ENCODE measurements around the gene POLD2. TPM values are rescaled to one million over a fixed set of nuclear protein-coding genes. Genes with fewer than 3 reads are reported as not detected.

POLD2 gene
- total and polyA plus RNA-seq, 5 donors from 2014 or later = 37.1 to 59.0 (median 54.2) TPM

- Mint-ChIP-seq H3K27ac (no peak overlapping the region), H3K9me3 (peaks cover 0 to 1% (median 0%) of the 10 kb centered on the region in 7 donors), H3K4me1 (peaks cover 4 to 47% (median 15%) of the 10 kb centered on the region in 4 donors), H3K4me3 (no peak overlapping the region), H3K27me3 (no peaks in the 10 kb centered on the region), H3K36me3 (peaks cover 19% of the 10 kb centered on the region)
- DNase-seq (no peak), ATAC-seq (ENCODE audit: low read depth in 2 of 2) (no peak)
- Histone ChIP-seq H3K27ac (ENCODE audit: insufficient read depth, low read length, poor library complexity, severe bottlenecking) (no peak overlapping the region), H3K4me1 (ENCODE audit: control insufficient read depth, insufficient read depth, low read length, poor library complexity, severe bottlenecking) (peaks cover 14% of the 10 kb centered on the region), H3K4me3 (ENCODE audit: low read depth, low read length) (no peak overlapping the region), H3K9me3 (ENCODE audit: control insufficient read depth in 2 of 2, low read length in 2 of 2) (no peaks in the 10 kb centered on the region), H3K36me3 (ENCODE audit: control insufficient read depth, insufficient read depth, low read length) (peaks cover 69% of the 10 kb centered on the region), H3K27me3 (ENCODE audit: control insufficient read depth, insufficient read depth, low read length) (no peaks in the 10 kb centered on the region)
Observed at GRCh38 chr7:44076101-44076895, 47.0 kb downstream of the POLD2 start.

DNA sequence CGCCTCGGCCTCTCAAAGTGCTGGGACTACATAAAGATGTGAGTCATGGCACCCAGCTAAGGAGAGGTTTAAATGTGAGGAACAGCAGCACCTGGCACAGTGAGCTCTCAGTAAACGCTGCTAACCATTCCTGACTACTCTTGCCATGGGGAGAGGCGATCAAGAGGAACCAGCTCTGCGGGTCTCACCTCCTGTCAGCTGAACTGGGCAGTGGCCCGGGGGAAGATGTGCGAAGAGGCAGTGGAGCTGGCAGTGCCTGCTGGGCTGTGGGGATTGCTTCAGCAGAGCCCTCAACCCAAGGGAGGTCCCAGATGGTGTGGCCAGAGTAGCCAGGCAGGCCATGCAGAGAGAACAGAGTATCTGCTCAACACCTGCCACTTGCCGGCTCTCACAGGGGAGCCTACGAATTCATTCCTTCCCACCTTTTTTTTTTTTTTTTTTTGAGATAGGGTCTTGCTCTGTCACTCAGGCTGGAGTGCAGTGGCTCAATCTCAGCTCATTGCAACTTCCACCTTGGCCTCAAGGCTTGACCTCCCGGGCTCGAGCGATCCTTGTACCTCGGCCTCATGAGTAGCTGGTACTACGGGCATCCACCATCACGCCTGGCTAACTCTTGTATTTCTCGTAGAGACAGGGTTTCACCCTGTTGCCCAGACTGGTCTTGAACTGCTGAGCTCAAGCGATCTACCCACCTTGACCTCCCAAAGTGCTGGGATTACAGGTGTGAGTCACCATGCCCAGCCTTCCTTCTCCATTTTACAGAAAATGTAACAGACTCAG, 47.9 kb downstream of the POLD2 start:
- no peak overlapping the region for H3K4me3 ChIP-seq (ENCODE audit: low read depth, low read length)
- Mint-ChIP-seq H3K4me1 (peaks cover 0 to 39% (median 10%) of the 10 kb centered on the region in 4 donors), H3K36me3 (peaks cover 15% of the 10 kb centered on the region), H3K9me3 (peaks cover 0 to 1% (median 0%) of the 10 kb centered on the region in 7 donors), H3K27me3 (no peaks in the 10 kb centered on the region), H3K27ac (no peak overlapping the region), H3K4me3 (peak overlapping the region in 1 of 4 donors; percentile 21)
- no peak for DNase-seq
- ATAC-seq (ENCODE audit: low read depth in 2 of 2) = no peak
- no peaks in the 10 kb centered on the region for H3K9me3 ChIP-seq (ENCODE audit: control insufficient read depth in 2 of 2, low read length in 2 of 2)
- no peaks in the 10 kb centered on the region for H3K27me3 ChIP-seq (ENCODE audit: control insufficient read depth, insufficient read depth, low read length)
- H3K36me3 ChIP-seq (ENCODE audit: control insufficient read depth, insufficient read depth, low read length) = peaks cover 67% of the 10 kb centered on the region
- no peak overlapping the region for H3K27ac ChIP-seq (ENCODE audit: insufficient read depth, low read length, poor library complexity, severe bottlenecking)
- H3K4me1 ChIP-seq (ENCODE audit: control insufficient read depth, insufficient read depth, low read length, poor library complexity, severe bottlenecking) = peaks cover 6% of the 10 kb centered on the region

DNA sequence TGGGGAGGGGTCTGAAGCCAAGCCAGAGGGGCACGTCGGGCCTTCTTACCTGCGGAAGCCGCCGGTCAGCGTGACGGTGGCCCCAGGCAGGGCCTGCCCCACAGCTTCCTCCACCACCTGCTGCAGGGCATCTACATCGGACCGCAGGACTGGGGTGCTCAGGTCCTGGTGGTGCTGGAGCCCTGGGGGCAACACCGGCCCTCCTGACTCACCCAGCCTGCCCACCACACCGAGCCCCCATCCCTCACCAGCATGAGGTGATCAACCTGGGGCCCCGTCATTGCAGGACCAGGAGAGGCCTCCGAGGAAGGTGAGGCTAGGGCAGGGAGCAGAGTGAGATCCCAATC, 49.0 kb downstream of the POLD2 start:
- no peak overlapping the region for H3K27ac Mint-ChIP-seq
- peaks cover 15% of the 10 kb centered on the region for H3K36me3 Mint-ChIP-seq
- Histone ChIP-seq H3K27ac (ENCODE audit: insufficient read depth, low read length, poor library complexity, severe bottlenecking) (peak overlapping the region; percentile 47), H3K4me1 (ENCODE audit: control insufficient read depth, insufficient read depth, low read length, poor library complexity, severe bottlenecking) (no peaks in the 10 kb centered on the region), H3K9me3 (ENCODE audit: control insufficient read depth in 2 of 2, low read length in 2 of 2) (no peaks in the 10 kb centered on the region), H3K4me3 (ENCODE audit: low read depth, low read length) (no peak overlapping the region), H3K36me3 (ENCODE audit: control insufficient read depth, insufficient read depth, low read length) (peaks cover 57% of the 10 kb centered on the region), H3K27me3 (ENCODE audit: control insufficient read depth, insufficient read depth, low read length) (no peaks in the 10 kb centered on the region)
- H3K4me3 Mint-ChIP-seq = no peak overlapping the region
- no peaks in the 10 kb centered on the region for H3K27me3 Mint-ChIP-seq
- DNase-seq (no peak), ATAC-seq (ENCODE audit: low read depth in 2 of 2) (no peak)
- peaks cover 0 to 31% (median 10%) of the 10 kb centered on the region in 4 donors for H3K4me1 Mint-ChIP-seq
- peaks cover 0 to 1% (median 0%) of the 10 kb centered on the region in 7 donors for H3K9me3 Mint-ChIP-seq

DNA sequence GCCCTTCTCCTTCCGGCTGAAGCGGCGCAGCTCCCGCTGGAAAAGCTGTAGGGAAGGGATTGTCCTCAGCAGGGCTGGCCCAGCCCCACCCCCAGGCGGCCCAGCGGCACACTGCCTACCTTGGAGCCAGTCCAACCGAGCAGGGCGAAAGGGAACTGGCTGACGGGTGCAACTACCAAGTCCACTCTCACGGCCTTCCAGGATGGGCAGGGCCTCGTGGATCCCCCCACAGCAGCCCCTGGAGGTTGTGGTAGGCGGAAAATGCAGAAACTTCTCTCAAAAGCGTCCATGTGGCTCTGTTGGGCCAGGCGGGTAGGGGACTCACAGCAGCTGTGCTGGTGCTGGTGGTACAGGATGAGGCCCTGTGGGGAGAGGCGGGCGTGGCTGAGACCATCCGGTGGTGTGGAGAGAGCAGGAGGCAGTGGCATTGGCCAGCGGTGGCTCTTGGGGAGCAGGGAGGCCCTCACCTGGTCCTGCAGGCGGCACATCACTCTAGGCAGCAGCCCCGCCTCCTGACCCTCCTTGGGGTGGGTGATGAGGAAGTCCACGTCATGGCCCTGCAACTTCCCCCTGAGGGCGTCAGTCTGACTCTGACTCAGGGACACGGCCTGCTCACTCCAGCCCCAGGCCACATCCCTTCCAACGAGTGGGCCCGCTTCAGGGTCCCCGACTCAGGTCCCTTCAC, 49.5 kb downstream of the POLD2 start:
- H3K4me1 ChIP-seq (ENCODE audit: control insufficient read depth, insufficient read depth, low read length, poor library complexity, severe bottlenecking) = no peaks in the 10 kb centered on the region
- no peaks in the 10 kb centered on the region for H3K9me3 ChIP-seq (ENCODE audit: control insufficient read depth in 2 of 2, low read length in 2 of 2)
- H3K36me3 Mint-ChIP-seq = peaks cover 15% of the 10 kb centered on the region
- H3K9me3 Mint-ChIP-seq = peaks cover 0 to 1% (median 0%) of the 10 kb centered on the region in 7 donors
- H3K27me3 Mint-ChIP-seq = no peaks in the 10 kb centered on the region
- H3K4me1 Mint-ChIP-seq = peaks cover 0 to 31% (median 10%) of the 10 kb centered on the region in 4 donors
- peaks cover 53% of the 10 kb centered on the region for H3K36me3 ChIP-seq (ENCODE audit: control insufficient read depth, insufficient read depth, low read length)
- H3K27ac ChIP-seq (ENCODE audit: insufficient read depth, low read length, poor library complexity, severe bottlenecking) = peak overlapping the region; percentile 47
- no peak overlapping the region for H3K27ac Mint-ChIP-seq
- DNase-seq (peak in 1 of 3 donors; percentile 40), ATAC-seq (ENCODE audit: low read depth in 2 of 2) (peak; percentile 59 to 74)
- peak overlapping the region in 1 of 4 donors; percentile 58 for H3K4me3 Mint-ChIP-seq
- H3K4me3 ChIP-seq (ENCODE audit: low read depth, low read length) = no peak overlapping the region
- H3K27me3 ChIP-seq (ENCODE audit: control insufficient read depth, insufficient read depth, low read length) = no peaks in the 10 kb centered on the region

- Histone ChIP-seq H3K9me3 (ENCODE audit: control insufficient read depth in 2 of 2, low read length in 2 of 2) (no peaks in the 10 kb centered on the region), H3K4me1 (ENCODE audit: control insufficient read depth, insufficient read depth, low read length, poor library complexity, severe bottlenecking) (no peaks in the 10 kb centered on the region), H3K4me3 (ENCODE audit: low read depth, low read length) (no peak overlapping the region), H3K27me3 (ENCODE audit: control insufficient read depth, insufficient read depth, low read length) (no peaks in the 10 kb centered on the region), H3K36me3 (ENCODE audit: control insufficient read depth, insufficient read depth, low read length) (peaks cover 41% of the 10 kb centered on the region), H3K27ac (ENCODE audit: insufficient read depth, low read length, poor library complexity, severe bottlenecking) (no peak overlapping the region)
- DNase-seq = peak; percentile 26 to 57 (median 39)
- peak; percentile 33 to 39 for ATAC-seq (ENCODE audit: low read depth in 2 of 2)
- Mint-ChIP-seq H3K27ac (peak overlapping the region; percentile 38 to 90 (median 78)), H3K9me3 (peaks cover 0 to 1% (median 0%) of the 10 kb centered on the region in 7 donors), H3K27me3 (no peaks in the 10 kb centered on the region), H3K4me1 (peaks cover 0 to 28% (median 7%) of the 10 kb centered on the region in 4 donors), H3K36me3 (peaks cover 11% of the 10 kb centered on the region), H3K4me3 (no peak overlapping the region)
Observed at GRCh38 chr7:44072364-44073231, 50.8 kb downstream of the POLD2 start.

- Histone ChIP-seq H3K27me3 (ENCODE audit: control insufficient read depth, insufficient read depth, low read length) (no peaks in the 10 kb centered on the region), H3K36me3 (ENCODE audit: control insufficient read depth, insufficient read depth, low read length) (peaks cover 34% of the 10 kb centered on the region), H3K4me1 (ENCODE audit: control insufficient read depth, insufficient read depth, low read length, poor library complexity, severe bottlenecking) (no peaks in the 10 kb centered on the region), H3K4me3 (ENCODE audit: low read depth, low read length) (no peak overlapping the region), H3K9me3 (ENCODE audit: control insufficient read depth in 2 of 2, low read length in 2 of 2) (no peaks in the 10 kb centered on the region), H3K27ac (ENCODE audit: insufficient read depth, low read length, poor library complexity, severe bottlenecking) (no peak overlapping the region)
- Mint-ChIP-seq H3K9me3 (no peaks in the 10 kb centered on the region), H3K27me3 (no peaks in the 10 kb centered on the region), H3K4me1 (peaks cover 0 to 26% (median 7%) of the 10 kb centered on the region in 4 donors), H3K27ac (peak overlapping the region; percentile 38 to 90 (median 78)), H3K4me3 (no peak overlapping the region), H3K36me3 (peaks cover 8% of the 10 kb centered on the region)
- no peak for ATAC-seq (ENCODE audit: low read depth in 2 of 2)
- no peak for DNase-seq
Observed at GRCh38 chr7:44071726-44072363, 51.5 kb downstream of the POLD2 start.
